ENCODE measurements around the gene OR56B1. TPM values are rescaled to one million over a fixed set of nuclear protein-coding genes. Genes with fewer than 3 reads are reported as not detected.

Gene OR56B1
- polyA plus RNA-seq, 1 donor from 2014 or later, result not detected

- no peaks in the 10 kb centered on the region for H3K36me3 Mint-ChIP-seq
- no peaks in the 10 kb centered on the region for H3K4me1 Mint-ChIP-seq
- H3K9me3 Mint-ChIP-seq, result no peaks in the 10 kb centered on the region
- H3K27ac Mint-ChIP-seq, result no peak overlapping the region
- no peak overlapping the region for H3K4me3 Mint-ChIP-seq
- H3K27me3 Mint-ChIP-seq, result no peaks in the 10 kb centered on the region
These were observed 30.8 kb downstream of the OR56B1 start for GRCh38 chr11:5767056-5767455.

GRCh38 chr11:5783255-5783654 lies 47.0 kb downstream of the OR56B1 start, which contains the start of gene OR52N5:
Gene OR52N5, minus strand, starts transcription at chr11:5783355. Its CDS starts 4,721 bp downstream, at chr11:5778634.
- H3K4me1 Mint-ChIP-seq, result no peaks in the 10 kb centered on the region
- no peaks in the 10 kb centered on the region for H3K36me3 Mint-ChIP-seq
- peaks cover under 1% of the 10 kb centered on the region for H3K27me3 Mint-ChIP-seq
- H3K4me3 Mint-ChIP-seq, result no peak within 1 kb of the TSS
- H3K9me3 Mint-ChIP-seq, result no peaks in the 10 kb centered on the region
- H3K27ac Mint-ChIP-seq, result no peak within 1 kb of the TSS

Other genes starting within 250 kb of the OR56B1 start
- not detected for gene OR52D1, start 247.8 kb upstream of the OR56B1 start, polyA plus RNA-seq
- gene UBQLN3, start 226.5 kb upstream of the OR56B1 start, polyA plus RNA-seq, result not detected
- not detected for gene UBQLNL, start 219.7 kb upstream of the OR56B1 start, polyA plus RNA-seq
- gene OR52H1, start 187.9 kb upstream of the OR56B1 start, polyA plus RNA-seq, result not detected
- gene OR52B6, start 155.6 kb upstream of the OR56B1 start, polyA plus RNA-seq, result not detected
- not detected for gene TRIM6, start 139.8 kb upstream of the OR56B1 start, polyA plus RNA-seq
- gene TRIM34, start 111.4 kb upstream of the OR56B1 start, polyA plus RNA-seq, result 22.9 TPM
- gene TRIM5, start 51.4 kb upstream of the OR56B1 start, polyA plus RNA-seq, result 4.5 TPM
- 210 TPM for gene TRIM22, start 46.7 kb upstream of the OR56B1 start, polyA plus RNA-seq
- 0.75 TPM for gene OR52N4, start 17.8 kb downstream of the OR56B1 start, polyA plus RNA-seq
- gene OR52N5, start 46.9 kb downstream of the OR56B1 start, polyA plus RNA-seq, result not detected
- not detected for gene OR52N1, start 54.8 kb downstream of the OR56B1 start, polyA plus RNA-seq
- not detected for gene OR52N2, start 72.5 kb downstream of the OR56B1 start, polyA plus RNA-seq
- not detected for gene OR52E6, start 105.4 kb downstream of the OR56B1 start, polyA plus RNA-seq
- gene OR52E8, start 121.2 kb downstream of the OR56B1 start, polyA plus RNA-seq, result not detected
- not detected for gene OR52E4, start 144.2 kb downstream of the OR56B1 start, polyA plus RNA-seq
- gene OR52E5, start 156.8 kb downstream of the OR56B1 start, polyA plus RNA-seq, result not detected
- gene OR56A3, start 205.8 kb downstream of the OR56B1 start, polyA plus RNA-seq, result not detected
- not detected for gene OR56A5, start 232.0 kb downstream of the OR56B1 start, polyA plus RNA-seq